ENCODE data around the gene MARCHF3.
"Not testable (repeated sequence)": the region's sequence is repeated elsewhere in the genome, so short reads cannot be mapped to it uniquely, and the experiment has no call there.

MARCHF3 gene

DNA sequence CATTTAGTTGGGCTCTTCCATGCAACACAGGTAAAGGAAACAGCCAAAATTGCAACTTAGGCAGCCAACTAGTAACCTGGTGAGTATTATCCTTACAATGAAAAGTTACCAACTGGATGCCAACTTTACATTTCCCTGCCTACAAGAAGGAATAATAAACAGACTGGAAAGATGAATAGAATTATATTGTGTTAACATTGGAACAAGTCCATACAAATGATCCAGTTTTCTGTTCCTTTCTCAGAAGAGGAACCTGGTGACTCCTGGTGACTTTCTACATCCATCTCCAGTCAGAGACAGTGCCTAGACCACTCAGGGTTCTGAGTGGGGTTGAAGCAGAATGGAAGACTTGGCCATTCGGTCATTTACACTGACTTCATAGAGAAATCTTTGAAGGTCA lies 20.6 kb downstream of the MARCHF3 start:
- no peak overlapping the region for H3K9ac ChIP-seq (ENCODE audit: low read length)
- H3K4me1 ChIP-seq (ENCODE audit: control insufficient read depth, insufficient read depth, low read length) = peaks cover 17% of the 10 kb centered on the region
- no peaks in the 10 kb centered on the region for H3K27me3 ChIP-seq (replicated peaks; ENCODE audit: control insufficient read depth, insufficient read depth, low read length)
- DNase-seq (ENCODE audit: low read depth) = no peak
- H3K9me3 ChIP-seq (ENCODE audit: control insufficient read depth, low read length) = no peaks in the 10 kb centered on the region
- H3K36me3 ChIP-seq (ENCODE audit: control insufficient read depth, insufficient read depth, low read length, severe bottlenecking) = no peaks in the 10 kb centered on the region
- no peak overlapping the region for H3K4me3 ChIP-seq (ENCODE audit: low read length)

DNA sequence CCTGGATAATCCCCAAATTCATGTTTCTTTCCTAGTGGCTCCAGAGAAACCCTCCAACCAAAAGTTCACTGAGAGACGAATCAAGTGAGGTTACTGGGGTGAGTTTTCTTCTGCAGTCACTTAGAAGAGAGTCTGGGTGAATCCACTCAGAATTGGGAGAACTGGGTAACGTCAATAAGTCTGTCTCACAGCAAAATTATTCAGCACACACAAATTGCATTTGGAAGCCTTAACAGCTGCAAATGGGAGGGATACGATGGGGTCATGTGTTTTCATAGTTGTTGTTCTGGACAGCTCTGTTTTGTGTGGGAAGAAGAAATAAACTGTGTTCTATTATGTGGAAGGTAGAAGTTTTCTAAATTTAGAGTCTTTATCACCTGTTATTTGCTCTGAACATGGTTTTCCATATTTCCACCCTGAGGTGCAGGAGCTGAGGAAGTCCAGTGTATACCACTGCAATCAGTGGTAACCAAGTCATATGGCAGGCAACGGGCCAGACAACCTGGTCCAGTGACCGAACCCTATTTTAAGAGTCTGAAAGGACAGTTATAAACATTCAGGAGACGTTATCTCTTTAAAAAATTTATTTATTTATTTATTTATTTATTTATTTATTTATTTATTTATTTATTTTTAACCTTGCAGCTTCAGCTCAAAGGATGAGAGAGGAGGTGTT lies 21.9 kb downstream of the MARCHF3 start:
- Histone ChIP-seq H3K9me3 (ENCODE audit: control insufficient read depth, low read length) (no peaks in the 10 kb centered on the region), H3K27me3 (replicated peaks; ENCODE audit: control insufficient read depth, insufficient read depth, low read length) (no peaks in the 10 kb centered on the region), H3K36me3 (ENCODE audit: control insufficient read depth, insufficient read depth, low read length, severe bottlenecking) (no peaks in the 10 kb centered on the region), H3K4me3 (ENCODE audit: low read length) (no peak overlapping the region), H3K4me1 (ENCODE audit: control insufficient read depth, insufficient read depth, low read length) (peaks cover 17% of the 10 kb centered on the region), H3K9ac (ENCODE audit: low read length) (no peak overlapping the region)
- no peak for DNase-seq (ENCODE audit: low read depth)

DNA sequence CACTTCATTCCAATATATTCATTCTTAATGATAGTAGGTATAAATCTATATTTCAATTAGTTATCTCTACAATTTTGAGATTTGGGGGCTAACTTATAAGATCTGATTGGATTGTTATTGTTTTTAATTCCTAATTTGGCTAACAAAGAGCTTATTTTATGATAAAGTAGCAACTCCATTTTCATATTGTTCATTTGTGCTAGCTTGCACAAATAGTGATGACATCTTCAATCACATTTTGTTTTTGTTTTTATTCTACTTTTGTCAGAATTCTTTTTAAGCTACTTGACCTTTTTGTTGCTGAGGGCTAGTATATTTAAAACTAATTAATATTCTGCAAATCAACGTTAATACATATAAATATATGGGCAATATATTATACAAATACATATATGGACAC lies 22.8 kb downstream of the MARCHF3 start:
- H3K9me3 ChIP-seq (ENCODE audit: control insufficient read depth, low read length) = no peaks in the 10 kb centered on the region
- no peaks in the 10 kb centered on the region for H3K36me3 ChIP-seq (ENCODE audit: control insufficient read depth, insufficient read depth, low read length, severe bottlenecking)
- no peak overlapping the region for H3K9ac ChIP-seq (ENCODE audit: low read length)
- no peak overlapping the region for H3K4me3 ChIP-seq (ENCODE audit: low read length)
- DNase-seq (ENCODE audit: low read depth) = no peak
- no peaks in the 10 kb centered on the region for H3K27me3 ChIP-seq (replicated peaks; ENCODE audit: control insufficient read depth, insufficient read depth, low read length)
- H3K4me1 ChIP-seq (ENCODE audit: control insufficient read depth, insufficient read depth, low read length) = peaks cover 17% of the 10 kb centered on the region

DNA sequence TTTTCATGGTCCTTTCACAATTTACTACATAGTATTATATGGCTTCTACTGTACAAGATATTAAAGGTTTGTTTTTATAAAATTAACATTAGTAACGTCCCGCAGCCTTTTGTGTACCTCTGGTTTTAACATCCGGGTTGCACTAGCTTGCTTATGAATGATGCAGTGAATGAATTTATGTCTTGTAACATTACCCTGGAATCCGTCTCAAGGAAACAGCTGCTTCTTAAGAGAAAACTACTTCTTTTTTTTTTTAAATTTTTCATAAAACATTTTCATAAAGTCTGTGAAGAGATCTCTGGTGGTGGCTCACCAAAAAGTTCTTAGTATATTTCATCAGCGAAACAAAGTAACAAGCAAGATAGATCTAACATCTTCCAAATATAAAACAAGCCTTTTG lies 23.6 kb downstream of the MARCHF3 start:
- no peaks in the 10 kb centered on the region for H3K9me3 ChIP-seq (ENCODE audit: control insufficient read depth, low read length)
- H3K27me3 ChIP-seq (replicated peaks; ENCODE audit: control insufficient read depth, insufficient read depth, low read length) = no peaks in the 10 kb centered on the region
- peak overlapping the region; percentile 43 for H3K4me3 ChIP-seq (ENCODE audit: low read length)
- H3K4me1 ChIP-seq (ENCODE audit: control insufficient read depth, insufficient read depth, low read length) = peaks cover 24% of the 10 kb centered on the region
- peak; percentile 28 for DNase-seq (ENCODE audit: low read depth)
- no peaks in the 10 kb centered on the region for H3K36me3 ChIP-seq (ENCODE audit: control insufficient read depth, insufficient read depth, low read length, severe bottlenecking)
- H3K9ac ChIP-seq (ENCODE audit: low read length) = peak overlapping the region; percentile 22

- H3K4me1 ChIP-seq (ENCODE audit: control insufficient read depth, insufficient read depth, low read length) = peaks cover 18% of the 10 kb centered on the region
- H3K9me3 ChIP-seq (ENCODE audit: control insufficient read depth, low read length); H3K4me3 ChIP-seq (ENCODE audit: low read length); DNase-seq (ENCODE audit: low read depth); H3K27me3 ChIP-seq (replicated peaks; ENCODE audit: control insufficient read depth, insufficient read depth, low read length); H3K36me3 ChIP-seq (ENCODE audit: control insufficient read depth, insufficient read depth, low read length, severe bottlenecking); H3K9ac ChIP-seq (ENCODE audit: low read length): not testable (repeated sequence)
Measured at GRCh38 chr5:127005282-127005681, 25.1 kb downstream of the MARCHF3 start.

- no peak for DNase-seq (ENCODE audit: low read depth)
- Histone ChIP-seq H3K4me3 (ENCODE audit: low read length) (no peak overlapping the region), H3K9me3 (ENCODE audit: control insufficient read depth, low read length) (no peaks in the 10 kb centered on the region), H3K4me1 (ENCODE audit: control insufficient read depth, insufficient read depth, low read length) (peaks cover 13% of the 10 kb centered on the region), H3K27me3 (replicated peaks; ENCODE audit: control insufficient read depth, insufficient read depth, low read length) (no peaks in the 10 kb centered on the region), H3K9ac (ENCODE audit: low read length) (no peak overlapping the region), H3K36me3 (ENCODE audit: control insufficient read depth, insufficient read depth, low read length, severe bottlenecking) (no peaks in the 10 kb centered on the region)
Measured at GRCh38 chr5:127004721-127005120, 25.6 kb downstream of the MARCHF3 start.

DNA sequence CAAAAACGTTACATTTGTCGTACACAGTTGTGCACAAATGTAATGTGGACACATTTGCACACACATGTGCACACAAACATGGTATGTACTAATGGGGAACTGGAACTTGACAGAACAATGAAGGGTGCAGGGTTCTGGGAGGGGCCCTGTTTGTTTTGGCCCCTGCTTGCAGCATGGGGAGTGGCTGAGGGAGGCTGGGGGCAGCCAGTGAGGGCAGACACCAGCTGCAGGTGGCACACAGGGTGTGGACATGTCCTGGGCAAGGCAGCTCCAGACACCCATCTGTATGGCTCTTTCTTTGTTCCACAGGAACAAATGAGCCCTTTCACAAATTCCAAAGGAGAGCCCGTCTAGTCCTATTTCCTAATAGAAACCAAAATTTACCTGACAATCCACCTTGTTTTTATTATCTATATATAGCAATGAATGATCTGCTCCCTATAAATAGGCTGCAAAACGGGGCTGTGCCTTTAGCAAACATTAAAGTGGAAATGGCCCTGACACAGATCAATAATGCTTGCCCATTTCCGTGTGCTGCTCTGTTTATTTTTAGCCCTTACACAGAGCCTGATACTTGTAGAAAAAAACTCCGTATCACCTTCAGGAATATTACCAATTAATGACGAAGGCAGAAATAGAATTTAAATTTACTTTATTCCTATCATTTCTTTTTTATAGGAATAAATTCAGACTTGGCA lies 26.4 kb downstream of the MARCHF3 start:
- Histone ChIP-seq H3K9ac (ENCODE audit: low read length) (no peak overlapping the region), H3K4me1 (ENCODE audit: control insufficient read depth, insufficient read depth, low read length) (peaks cover 13% of the 10 kb centered on the region), H3K27me3 (replicated peaks; ENCODE audit: control insufficient read depth, insufficient read depth, low read length) (no peaks in the 10 kb centered on the region), H3K4me3 (ENCODE audit: low read length) (no peak overlapping the region), H3K36me3 (ENCODE audit: control insufficient read depth, insufficient read depth, low read length, severe bottlenecking) (no peaks in the 10 kb centered on the region), H3K9me3 (ENCODE audit: control insufficient read depth, low read length) (no peaks in the 10 kb centered on the region)
- no peak for DNase-seq (ENCODE audit: low read depth)

DNA sequence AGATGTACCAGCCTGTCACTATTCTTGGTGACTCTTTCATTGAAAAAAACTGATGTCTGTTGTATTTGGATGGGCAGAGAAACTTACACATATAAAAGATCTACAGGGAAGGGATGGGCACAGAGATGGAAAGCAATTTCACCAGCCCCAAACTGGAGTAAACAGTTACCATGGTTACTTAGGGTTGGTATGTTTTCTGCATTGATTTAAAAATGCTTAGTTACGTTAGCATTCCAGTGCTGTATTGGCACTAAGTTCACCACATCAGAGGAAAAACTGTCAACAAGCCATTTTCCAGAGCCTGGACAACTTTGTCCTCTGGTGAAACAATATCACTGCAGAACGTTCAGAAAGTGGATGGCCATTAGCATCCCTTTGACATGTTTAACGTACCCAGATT lies 28.0 kb downstream of the MARCHF3 start:
- Histone ChIP-seq H3K9me3 (ENCODE audit: control insufficient read depth, low read length) (no peaks in the 10 kb centered on the region), H3K4me3 (ENCODE audit: low read length) (no peak overlapping the region)

DNA sequence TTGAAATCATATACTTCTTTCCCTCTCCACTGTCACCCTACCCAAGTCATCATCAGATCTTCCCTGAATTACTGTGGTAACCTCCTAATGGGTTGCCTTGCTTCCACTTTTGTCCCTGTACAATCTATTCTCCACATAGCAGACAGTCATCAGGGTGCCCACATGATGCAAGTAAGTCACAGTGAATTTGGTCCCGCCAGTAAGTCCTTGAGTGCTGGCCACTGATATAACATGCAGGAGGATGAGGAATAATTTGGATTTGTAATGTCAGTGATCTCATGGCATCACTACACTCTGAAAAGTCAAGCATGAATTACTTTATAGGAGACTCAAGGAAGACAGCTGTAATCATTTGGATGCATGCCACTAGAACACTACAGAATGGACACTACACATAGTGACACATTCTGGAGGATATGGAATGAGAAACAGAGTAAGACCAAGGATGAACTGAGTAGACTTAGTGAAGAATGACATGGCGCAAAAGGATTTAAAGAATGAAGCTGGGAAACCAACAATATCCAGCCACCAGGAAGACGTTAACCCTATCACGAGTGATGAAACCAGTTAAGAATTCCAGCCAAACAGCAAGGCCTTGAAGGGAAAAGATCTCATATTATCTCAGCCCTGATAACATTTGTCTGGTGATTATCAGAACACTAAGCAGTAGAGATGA lies 28.6 kb downstream of the MARCHF3 start:
- peaks cover 22% of the 10 kb centered on the region for H3K4me1 ChIP-seq (ENCODE audit: control insufficient read depth, insufficient read depth, low read length)
- no peak overlapping the region for H3K4me3 ChIP-seq (ENCODE audit: low read length)
- DNase-seq (ENCODE audit: low read depth) = peak; percentile 75

More for the DNA sequence above, 28.0 kb downstream of the MARCHF3 start:
- peak; percentile 35 for DNase-seq (ENCODE audit: low read depth)
- Histone ChIP-seq H3K9ac (ENCODE audit: low read length) (no peak overlapping the region), H3K27me3 (replicated peaks; ENCODE audit: control insufficient read depth, insufficient read depth, low read length) (no peaks in the 10 kb centered on the region), H3K36me3 (ENCODE audit: control insufficient read depth, insufficient read depth, low read length, severe bottlenecking) (no peaks in the 10 kb centered on the region), H3K4me1 (ENCODE audit: control insufficient read depth, insufficient read depth, low read length) (peaks cover 22% of the 10 kb centered on the region)

GRCh38 chr5:126998895-126999570 lies 31.3 kb downstream of the MARCHF3 start:
- no peak for DNase-seq (ENCODE audit: low read depth)
- H3K27me3 ChIP-seq (replicated peaks; ENCODE audit: control insufficient read depth, insufficient read depth, low read length) = no peaks in the 10 kb centered on the region
- no peak overlapping the region for H3K9ac ChIP-seq (ENCODE audit: low read length)
- H3K4me3 ChIP-seq (ENCODE audit: low read length) = no peak overlapping the region
- peaks cover 22% of the 10 kb centered on the region for H3K4me1 ChIP-seq (ENCODE audit: control insufficient read depth, insufficient read depth, low read length)
- H3K9me3 ChIP-seq (ENCODE audit: control insufficient read depth, low read length) = no peaks in the 10 kb centered on the region
- H3K36me3 ChIP-seq (ENCODE audit: control insufficient read depth, insufficient read depth, low read length, severe bottlenecking) = no peaks in the 10 kb centered on the region

More for the DNA sequence above, 28.6 kb downstream of the MARCHF3 start:
- Histone ChIP-seq H3K36me3 (ENCODE audit: control insufficient read depth, insufficient read depth, low read length, severe bottlenecking) (no peaks in the 10 kb centered on the region), H3K27me3 (replicated peaks; ENCODE audit: control insufficient read depth, insufficient read depth, low read length) (no peaks in the 10 kb centered on the region), H3K9ac (ENCODE audit: low read length) (no peak overlapping the region), H3K9me3 (ENCODE audit: control insufficient read depth, low read length) (no peaks in the 10 kb centered on the region)

- DNase-seq (ENCODE audit: low read depth) = peak; percentile 9
- no peaks in the 10 kb centered on the region for H3K9me3 ChIP-seq (ENCODE audit: control insufficient read depth, low read length)
- peaks cover 22% of the 10 kb centered on the region for H3K4me1 ChIP-seq (ENCODE audit: control insufficient read depth, insufficient read depth, low read length)
- H3K4me3 ChIP-seq (ENCODE audit: low read length) = no peak overlapping the region
- H3K27me3 ChIP-seq (replicated peaks; ENCODE audit: control insufficient read depth, insufficient read depth, low read length) = no peaks in the 10 kb centered on the region
- no peaks in the 10 kb centered on the region for H3K36me3 ChIP-seq (ENCODE audit: control insufficient read depth, insufficient read depth, low read length, severe bottlenecking)
- H3K9ac ChIP-seq (ENCODE audit: low read length) = no peak overlapping the region
Measured at GRCh38 chr5:126998201-126998631, 32.1 kb downstream of the MARCHF3 start.
